Mesodermal cell (in vitro differentiated cells): ENCODE data around the gene POLR3H.
"Not testable (repeated sequence)": the region's sequence is repeated elsewhere in the genome, so short reads cannot be mapped to it uniquely, and the experiment has no call there.

Experiments
- H3K27ac ChIP-seq: 2 replicates; pipeline ENCODE4 v1.7.0; 2013; ENCODE audit warnings: mild to moderate bottlenecking, low read depth, low read length, moderate library complexity; ENCODE audit not compliant: severe bottlenecking
- H3K36me3 ChIP-seq: 2 replicates; pipeline ENCODE4 v1.7.1; 2013; ENCODE audit warnings: mild to moderate bottlenecking, low read length, moderate library complexity; ENCODE audit not compliant: control insufficient read depth, insufficient read depth
- H3K4me1 ChIP-seq: one replicate; pipeline ENCODE4 v1.7.1; 2013; ENCODE audit warnings: mild to moderate bottlenecking, low read length; ENCODE audit not compliant: insufficient read depth, control insufficient read depth, poor library complexity, severe bottlenecking
- H3K4me3 ChIP-seq: 2 replicates; pipeline ENCODE4 v1.7.0; 2013; ENCODE audit warnings: low read length, control low read depth, mild to moderate bottlenecking; ENCODE audit not compliant: insufficient read depth, poor library complexity, severe bottlenecking; ENCODE audit errors: extremely low read depth
- H3K9me3 ChIP-seq: 2 replicates; pipeline ENCODE4 v1.7.1; 2013; ENCODE audit warnings: mild to moderate bottlenecking, low read length, moderate library complexity; ENCODE audit not compliant: control insufficient read depth
- WGBS, 2 experiments: methylation state at CpG; one replicate each; pipeline ENCODE4 v1.1.5; 2013; ENCODE audit warnings: missing lambda C conversion rate in 2 of 2; ENCODE audit not compliant: insufficient coverage in 2 of 2; 5-methylcytosine and 5-hydroxymethylcytosine counted together

POLR3H gene

GRCh38 chr22:41578114-41578513 is 33.8 kb upstream of the POLR3H start:
- H3K9me3 ChIP-seq = no peaks in the 10 kb centered on the region
- WGBS, 2 experiments = 90 to 97% methylated on average over 7 to 8 of the region's 8 CpGs

GRCh38 chr22:41576877-41577276 is 32.6 kb upstream of the POLR3H start:
- no peak overlapping the region for H3K27ac ChIP-seq
- H3K4me3 ChIP-seq = no peak overlapping the region
- H3K9me3 ChIP-seq = no peaks in the 10 kb centered on the region
- no peaks in the 10 kb centered on the region for H3K4me1 ChIP-seq
- peaks cover 28% of the 10 kb centered on the region for H3K36me3 ChIP-seq
- WGBS, 2 experiments = 54 to 58% methylated on average over 7 to 9 of the region's 9 CpGs

More at GRCh38 chr22:41578114-41578513, 33.8 kb upstream of the POLR3H start:
- H3K27ac ChIP-seq = no peak overlapping the region
- H3K36me3 ChIP-seq = peaks cover 28% of the 10 kb centered on the region
- no peaks in the 10 kb centered on the region for H3K4me1 ChIP-seq
- no peak overlapping the region for H3K4me3 ChIP-seq

- no peaks in the 10 kb centered on the region for H3K9me3 ChIP-seq
- WGBS, 2 experiments = 95 to 96% methylated on average over 11 of the region's 15 CpGs
- H3K4me3 ChIP-seq = no peak overlapping the region
- peaks cover 28% of the 10 kb centered on the region for H3K36me3 ChIP-seq
- H3K4me1 ChIP-seq = no peaks in the 10 kb centered on the region
- H3K27ac ChIP-seq = no peak overlapping the region
Observed at GRCh38 chr22:41575533-41575932, 31.3 kb upstream of the POLR3H start.

GRCh38 chr22:41574847-41575381 is 30.6 kb upstream of the POLR3H start:
- H3K4me1 ChIP-seq = no peaks in the 10 kb centered on the region
- H3K9me3 ChIP-seq = no peaks in the 10 kb centered on the region
- no peak overlapping the region for H3K27ac ChIP-seq
- 95% methylated on average over 23 to 26 of the region's 26 CpGs for WGBS, 2 experiments
- no peak overlapping the region for H3K4me3 ChIP-seq
- peaks cover 25% of the 10 kb centered on the region for H3K36me3 ChIP-seq

- H3K4me1 ChIP-seq = peaks cover 1% of the 10 kb centered on the region
- H3K36me3 ChIP-seq = peaks cover 15% of the 10 kb centered on the region
- H3K27ac ChIP-seq = no peak overlapping the region
- H3K4me3 ChIP-seq = no peak overlapping the region
- H3K9me3 ChIP-seq = no peaks in the 10 kb centered on the region
- 95 to 96% methylated on average over 11 of the region's 11 CpGs for WGBS, 2 experiments
Observed at GRCh38 chr22:41573677-41574076, 29.4 kb upstream of the POLR3H start.

DNA sequence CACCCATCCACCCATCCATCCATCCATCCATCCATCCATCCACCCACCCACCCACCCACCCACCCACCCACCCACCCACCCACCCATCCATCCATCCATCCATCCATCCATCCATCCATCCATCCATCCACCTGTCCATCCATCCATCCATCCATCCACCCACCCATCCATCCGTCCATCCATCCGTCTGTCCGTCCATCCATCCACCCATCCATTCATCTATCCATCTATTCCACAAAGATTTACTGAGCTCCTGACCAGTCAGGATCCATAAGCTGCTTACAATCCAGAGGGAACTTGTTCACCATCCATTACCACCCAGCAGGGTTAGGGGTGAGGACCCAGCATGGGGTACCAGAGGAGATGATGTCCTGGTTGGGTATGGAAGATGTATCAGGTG is 28.0 kb upstream of the POLR3H start:
- not testable (repeated sequence) for H3K27ac ChIP-seq, H3K4me1 ChIP-seq, H3K9me3 ChIP-seq, H3K4me3 ChIP-seq
- 90 to 96% methylated on average over 3 of the region's 3 CpGs for WGBS, 2 experiments
- peaks cover 11% of the 10 kb centered on the region for H3K36me3 ChIP-seq

DNA sequence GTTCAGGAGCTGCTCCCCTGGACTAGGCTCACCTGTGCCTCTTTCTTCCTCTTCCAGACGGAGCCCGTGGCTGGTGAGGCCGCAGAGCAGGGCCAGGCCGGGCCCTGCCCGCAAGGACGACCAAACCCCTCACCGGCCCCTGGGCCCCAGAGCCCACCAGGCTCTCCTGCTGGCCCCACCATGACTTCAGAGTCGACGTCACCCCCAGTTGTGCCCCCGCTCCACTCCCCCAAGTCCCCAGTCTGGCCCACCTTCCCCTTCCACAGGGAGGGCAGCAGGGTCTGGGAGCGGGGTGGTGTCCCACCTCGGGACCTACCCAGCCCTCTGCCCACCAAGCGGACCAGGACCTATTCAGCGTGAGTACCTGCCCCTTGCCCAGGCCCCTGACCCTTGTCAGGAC is 27.5 kb upstream of the POLR3H start:
- Histone ChIP-seq H3K9me3 (no peaks in the 10 kb centered on the region), H3K27ac (no peak overlapping the region), H3K4me3 (no peak overlapping the region), H3K36me3 (peaks cover 11% of the 10 kb centered on the region), H3K4me1 (peaks cover 4% of the 10 kb centered on the region)
- 90 to 93% methylated on average over 11 to 14 of the region's 14 CpGs for WGBS, 2 experiments

DNA sequence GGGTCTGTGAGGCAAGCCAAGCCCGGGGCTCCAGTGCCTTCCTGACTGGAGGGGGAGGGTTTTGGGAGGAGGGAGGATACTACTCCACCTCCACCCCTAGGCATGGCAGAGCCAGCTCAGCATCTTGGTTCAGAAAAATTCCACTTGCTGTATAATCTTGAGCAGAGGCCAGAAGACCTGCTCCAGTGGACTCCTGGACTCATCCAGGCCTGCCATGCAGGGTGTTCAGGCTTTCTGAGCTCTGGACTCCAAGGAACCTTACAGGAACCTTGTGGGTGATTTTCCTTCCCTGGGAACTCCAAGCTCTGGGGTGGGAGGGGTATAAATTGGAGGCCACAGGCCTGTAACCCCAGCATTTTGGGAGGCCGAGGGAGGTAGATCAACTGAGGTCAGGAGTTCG is 26.0 kb upstream of the POLR3H start:
- Histone ChIP-seq H3K27ac (no peak overlapping the region), H3K9me3 (no peaks in the 10 kb centered on the region)
- 96% methylated on average over 2 of the region's 3 CpGs; no CpG with 5 or more reads in 1 of the 2 experiments for WGBS, 2 experiments

GRCh38 chr22:41568811-41569210 is 24.5 kb upstream of the POLR3H start:
- Histone ChIP-seq H3K27ac (no peak overlapping the region), H3K36me3 (no peaks in the 10 kb centered on the region), H3K4me1 (peaks cover 4% of the 10 kb centered on the region), H3K9me3 (no peaks in the 10 kb centered on the region), H3K4me3 (no peak overlapping the region)
- WGBS, 2 experiments = 80 to 91% methylated on average over 4 to 7 of the region's 7 CpGs

More for the DNA sequence above, 26.0 kb upstream of the POLR3H start:
- peaks cover 4% of the 10 kb centered on the region for H3K4me1 ChIP-seq
- H3K36me3 ChIP-seq = peaks cover 4% of the 10 kb centered on the region
- no peak overlapping the region for H3K4me3 ChIP-seq

GRCh38 chr22:41567512-41567768 is 23.2 kb upstream of the POLR3H start:
- peaks cover 16% of the 10 kb centered on the region for H3K4me1 ChIP-seq
- H3K4me3 ChIP-seq = no peak overlapping the region
- 100% methylated on average over 1 of the region's 3 CpGs; no CpG with 5 or more reads in 1 of the 2 experiments for WGBS, 2 experiments
- no peak overlapping the region for H3K27ac ChIP-seq
- no peaks in the 10 kb centered on the region for H3K36me3 ChIP-seq
- H3K9me3 ChIP-seq = no peaks in the 10 kb centered on the region

DNA sequence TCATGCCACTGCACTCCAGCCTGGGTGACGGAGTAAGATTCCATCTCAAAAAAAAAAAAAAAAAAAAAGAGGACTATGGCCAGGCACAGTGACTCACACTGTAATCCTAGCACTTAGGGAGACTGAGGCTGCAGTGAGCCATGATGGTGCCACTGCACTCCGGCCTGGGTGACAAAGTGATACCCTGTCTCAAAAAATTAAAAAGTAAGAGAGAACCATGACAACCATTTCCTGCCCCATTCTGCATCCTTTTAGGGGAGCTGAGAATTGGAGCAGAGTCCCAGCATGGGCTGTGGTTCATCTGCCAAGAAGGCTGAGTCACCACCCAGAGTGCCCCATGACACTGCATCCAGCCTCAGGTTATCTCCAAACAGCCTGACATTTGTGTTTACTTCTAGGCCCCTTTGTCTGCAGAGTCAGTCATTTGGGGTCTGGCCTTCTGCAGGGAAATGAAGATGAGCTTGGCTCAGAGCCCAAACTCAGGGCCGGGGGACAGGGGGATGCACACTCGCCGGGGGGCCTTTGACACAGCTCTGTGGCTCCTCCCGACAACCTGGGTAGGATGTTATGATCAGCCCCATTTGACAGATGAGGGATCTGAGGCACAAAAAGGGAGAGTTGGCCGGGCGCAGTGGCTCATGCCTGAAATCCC is 21.3 kb upstream of the POLR3H start:
- no peaks in the 10 kb centered on the region for H3K9me3 ChIP-seq
- H3K27ac ChIP-seq = peak overlapping the region; percentile 88
- peaks cover 34% of the 10 kb centered on the region for H3K4me1 ChIP-seq
- H3K4me3 ChIP-seq = no peak overlapping the region
- no peaks in the 10 kb centered on the region for H3K36me3 ChIP-seq
- WGBS, 2 experiments = 57 to 70% methylated on average over 5 to 7 of the region's 8 CpGs
